Measurements from ENCODE around the gene GJB1. TPM values are rescaled to one million over a fixed set of nuclear protein-coding genes. Genes with fewer than 3 reads are reported as not detected.

The GJB1 gene
- 0.07 to 0.09 TPM in 2 of 5 replicates, not detected in the others for total RNA-seq (2022; extraction: Qiagen RNA extraction)

DNA sequence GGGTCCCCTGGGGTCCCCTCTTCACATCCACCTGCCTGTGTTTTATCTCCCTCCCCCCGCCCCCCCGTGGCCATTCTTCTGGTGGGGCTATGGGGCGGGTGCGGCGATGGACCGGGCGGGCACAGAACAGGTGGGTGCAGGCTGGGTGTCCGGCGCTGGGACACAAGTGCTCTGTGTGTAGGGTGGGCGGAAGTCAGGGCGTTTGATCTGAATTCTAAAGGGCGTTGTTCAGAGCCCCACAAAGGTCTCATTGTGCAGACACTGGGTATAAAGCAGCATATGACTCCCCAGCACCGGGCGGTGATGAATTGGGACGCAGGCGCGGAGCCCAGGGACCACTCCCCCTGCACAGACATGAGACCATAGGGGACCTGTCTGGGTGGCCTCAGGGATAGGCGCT lies at the start of gene GJB1:
Gene GJB1 (plus strand): TSS at position 296 of the 400 bp plus-strand sequence. CDS start 484 bp downstream, outside the sequence.

GRCh38 chrX:71254092-71254963 lies 31.3 kb downstream of the GJB1 start, which contains the start of gene ZMYM3:
Gene ZMYM3 (minus strand): TSS chrX:71254140. CDS start chrX:71253255, 885 bp downstream.

Other genes starting within 250 kb of the GJB1 start
- gene SNX12, start 154.9 kb upstream of the GJB1 start, total RNA-seq (2022; extraction: Qiagen RNA extraction) = 69.4 to 74.2 TPM (median 71.1 TPM) in 5 replicates
- 1.2 to 1.8 TPM (median 1.8 TPM) in 5 replicates for gene FOXO4, start 127.4 kb upstream of the GJB1 start, total RNA-seq (2022; extraction: Qiagen RNA extraction)
- not detected in 5 replicates for gene CXorf65, start 116.5 kb upstream of the GJB1 start, total RNA-seq (2022; extraction: Qiagen RNA extraction)
- 0.11 to 0.39 TPM (median 0.24 TPM) in 5 replicates for gene IL2RG, start 111.6 kb upstream of the GJB1 start, total RNA-seq (2022; extraction: Qiagen RNA extraction)
- gene MED12, start 104.6 kb upstream of the GJB1 start, total RNA-seq (2022; extraction: Qiagen RNA extraction) = 9.2 to 12.2 TPM (median 10.2 TPM) in 5 replicates
- 0.84 to 1.1 TPM (median 1.0 TPM) in 5 replicates for gene NLGN3, start 78.4 kb upstream of the GJB1 start, total RNA-seq (2022; extraction: Qiagen RNA extraction)
- gene ZMYM3, start 30.9 kb downstream of the GJB1 start, total RNA-seq (2022; extraction: Qiagen RNA extraction) = 10.5 to 14.2 TPM (median 12.9 TPM) in 5 replicates
- 332 to 369 TPM (median 340 TPM) in 5 replicates for gene NONO, start 60.4 kb downstream of the GJB1 start, total RNA-seq (2022; extraction: Qiagen RNA extraction)
- 0.29 to 0.78 TPM (median 0.64 TPM) in 5 replicates for gene ITGB1BP2, start 78.5 kb downstream of the GJB1 start, total RNA-seq (2022; extraction: Qiagen RNA extraction)
- 12.5 to 19.4 TPM (median 15.4 TPM) in 5 replicates for gene TAF1, start 143.1 kb downstream of the GJB1 start, total RNA-seq (2022; extraction: Qiagen RNA extraction)